GM19468 (cell line): Measurements from ENCODE around the gene YJU2.
"Not testable (repeated sequence)": the region's sequence is repeated elsewhere in the genome, so short reads cannot be mapped to it uniquely, and the experiment has no call there.

ENCODE experiments used
- ATAC-seq: cut with Tn5 transposase; IDR thresholded peaks from one replicate; pipeline ENCODE4 v1.9.1; 2021; ENCODE audit warnings: mild to moderate bottlenecking, moderate library complexity, moderate number of reproducible peaks; ENCODE audit not compliant: unreplicated experiment; ENCODE audit errors: extremely low read depth

The YJU2 gene

GRCh38 chr19:4227771-4228170 is 19.1 kb upstream of the YJU2 start:
- no peak for ATAC-seq

GRCh38 chr19:4228765-4229178 is 18.1 kb upstream of the YJU2 start:
- ATAC-seq: no peak

GRCh38 chr19:4229179-4229931 is 17.5 kb upstream of the YJU2 start, which contains the start of gene EBI3:
Gene EBI3, plus strand, starts transcription at chr19:4229523. Its CDS starts 28 bp downstream, at chr19:4229551.
- no peak for ATAC-seq

GRCh38 chr19:4230237-4230636 is 16.6 kb upstream of the YJU2 start:
- ATAC-seq: not testable (repeated sequence)

GRCh38 chr19:4231521-4231920 is 15.4 kb upstream of the YJU2 start:
- ATAC-seq: not testable (repeated sequence)

GRCh38 chr19:4232139-4232538 is 14.7 kb upstream of the YJU2 start:
- not testable (repeated sequence) for ATAC-seq

GRCh38 chr19:4232614-4233281 is 14.1 kb upstream of the YJU2 start:
- no peak for ATAC-seq

- ATAC-seq: no peak
Observed at GRCh38 chr19:4233282-4233853, 13.5 kb upstream of the YJU2 start.

GRCh38 chr19:4234142-4234861 is 12.6 kb upstream of the YJU2 start:
- ATAC-seq: no peak

GRCh38 chr19:4234862-4235201 is 12.0 kb upstream of the YJU2 start:
- no peak for ATAC-seq

GRCh38 chr19:4237510-4237909 is 9.4 kb upstream of the YJU2 start:
- ATAC-seq: not testable (repeated sequence)

- ATAC-seq: no peak
Observed at GRCh38 chr19:4238831-4239230, 8.0 kb upstream of the YJU2 start.

GRCh38 chr19:4241824-4242430 is 5.0 kb upstream of the YJU2 start:
- ATAC-seq: no peak

- not testable (repeated sequence) for ATAC-seq
Observed at GRCh38 chr19:4245938-4246337, 942 bp upstream of the YJU2 start.

GRCh38 chr19:4256563-4256962 is 9.7 kb downstream of the YJU2 start:
- no peak for ATAC-seq

GRCh38 chr19:4257025-4257424 is 10.1 kb downstream of the YJU2 start:
- ATAC-seq: no peak

GRCh38 chr19:4258181-4258580 is 11.3 kb downstream of the YJU2 start:
- ATAC-seq: no peak

- no peak for ATAC-seq
Observed at GRCh38 chr19:4260613-4261191, 13.8 kb downstream of the YJU2 start.

- ATAC-seq: no peak
Observed at GRCh38 chr19:4264812-4265211, 17.9 kb downstream of the YJU2 start.
